Mucosa of descending colon (tissue), 3 donors: Measurements from ENCODE around the gene PI4K2B. TPM values are rescaled to one million over a fixed set of nuclear protein-coding genes. Genes with fewer than 3 reads are reported as not detected.

ENCODE experiments used
- ATAC-seq: fragments of 200-7000 bp; cut with Tn5 transposase; one replicate; pipeline ENCODE4 v1.9.1; 2020; ENCODE audit warnings: mild to moderate bottlenecking, moderate library complexity
- DNase-seq, 3 donors: peaks; one replicate each; pipeline ENCODE4 v3.0.0-alpha.2; 2020
- H3K36me3 ChIP-seq: fragments of 200-600 bp; one replicate; pipeline ENCODE4 v1.8.0; 2021; ENCODE audit warnings: low read depth, mild to moderate bottlenecking
- H3K4me1 ChIP-seq: fragments of 200-600 bp; one replicate; pipeline ENCODE4 v1.8.0; 2021; ENCODE audit warnings: low read depth, mild to moderate bottlenecking
- H3K4me3 ChIP-seq: fragments of 200-600 bp; one replicate; pipeline ENCODE4 v1.8.0; 2021; ENCODE audit warnings: mild to moderate bottlenecking
- H3K9me3 ChIP-seq: fragments of 200-600 bp; one replicate; pipeline ENCODE4 v1.8.0; 2021; ENCODE audit warnings: mild to moderate bottlenecking
- intact Hi-C, 2 donors: fragments of 100-400 bp; cut with DNase I in 1 of 2; cut with micrococcal nuclease in 1 of 2; formaldehyde crosslinking; loops; one replicate each; pipeline versions ENCODE4 v1.11.0 to v1.11.1; 2022; cut with DNase I, micrococcal nuclease
- total RNA-seq, 3 donors: library from RNA; stranded (reverse); fragmentation: NEBNext Ultra II Directional in 2 of 3; extraction: Animal tissue kit (Norgen Biotek cat#: 25700) in 2 of 3; gene quantifications; one replicate each; pipeline versions ENCODE4 v1.2.1 to v1.2.4, GENCODE V29; 2021 to 2023
- TF ChIP-seq, protein P1 (sequence below): fragments of 200-600 bp; IDR thresholded peaks from one replicate; pipeline ENCODE4 v1.8.0; 2022; ENCODE audit warnings: antibody characterized with exemption, mild to moderate bottlenecking
- donor health status: DM: no; HTN: no; CAD: no; lungs with moderate emphysema.
- donor health status: DM: no; HTN: no; CAD: no.
- donor health status: DM: no; HTN: yes; CAD: no.

The PI4K2B gene
- total RNA-seq, 3 donors from 2014 or later = 14.3 to 25.9 (median 17.8) TPM

DNA sequence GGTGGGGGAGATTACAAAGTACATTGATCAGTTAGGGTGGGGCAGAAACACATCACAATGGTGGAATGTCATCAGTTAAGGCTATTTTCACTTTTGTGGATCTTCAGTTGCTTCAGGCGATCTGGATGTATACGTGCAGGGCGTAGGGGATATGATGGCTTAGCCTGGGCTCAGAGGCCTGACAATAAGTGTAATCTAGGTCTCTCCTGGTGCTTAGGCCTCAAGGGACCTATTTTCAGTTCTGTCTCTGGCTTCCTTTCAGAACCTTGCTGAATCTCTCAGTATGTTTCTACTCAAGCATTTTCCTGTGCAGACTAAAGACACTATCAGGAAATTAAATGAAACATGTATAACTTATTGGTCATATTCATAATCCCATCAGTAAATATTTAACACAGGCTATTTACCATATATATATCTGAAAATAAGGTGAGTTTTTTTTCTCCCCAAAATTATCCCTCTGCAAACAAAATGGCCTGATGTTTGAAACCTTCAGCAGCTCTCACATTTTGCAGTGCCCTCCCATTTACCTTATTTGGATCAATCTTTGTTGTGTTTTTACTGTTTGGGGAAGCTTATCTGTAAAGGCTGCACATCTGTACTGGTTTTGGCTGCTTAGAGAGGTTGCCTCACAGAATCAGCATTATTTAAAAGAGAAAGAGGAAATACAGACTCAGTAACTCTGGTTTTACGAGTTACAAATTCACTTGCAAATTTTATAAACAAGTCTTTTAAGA lies 76.4 kb downstream of the PI4K2B start:
- no peak for ATAC-seq
- no peak for DNase-seq

GRCh38 chr4:25310803-25311166 lies 77.0 kb downstream of the PI4K2B start:
- TF ChIP-seq, protein P1, sequence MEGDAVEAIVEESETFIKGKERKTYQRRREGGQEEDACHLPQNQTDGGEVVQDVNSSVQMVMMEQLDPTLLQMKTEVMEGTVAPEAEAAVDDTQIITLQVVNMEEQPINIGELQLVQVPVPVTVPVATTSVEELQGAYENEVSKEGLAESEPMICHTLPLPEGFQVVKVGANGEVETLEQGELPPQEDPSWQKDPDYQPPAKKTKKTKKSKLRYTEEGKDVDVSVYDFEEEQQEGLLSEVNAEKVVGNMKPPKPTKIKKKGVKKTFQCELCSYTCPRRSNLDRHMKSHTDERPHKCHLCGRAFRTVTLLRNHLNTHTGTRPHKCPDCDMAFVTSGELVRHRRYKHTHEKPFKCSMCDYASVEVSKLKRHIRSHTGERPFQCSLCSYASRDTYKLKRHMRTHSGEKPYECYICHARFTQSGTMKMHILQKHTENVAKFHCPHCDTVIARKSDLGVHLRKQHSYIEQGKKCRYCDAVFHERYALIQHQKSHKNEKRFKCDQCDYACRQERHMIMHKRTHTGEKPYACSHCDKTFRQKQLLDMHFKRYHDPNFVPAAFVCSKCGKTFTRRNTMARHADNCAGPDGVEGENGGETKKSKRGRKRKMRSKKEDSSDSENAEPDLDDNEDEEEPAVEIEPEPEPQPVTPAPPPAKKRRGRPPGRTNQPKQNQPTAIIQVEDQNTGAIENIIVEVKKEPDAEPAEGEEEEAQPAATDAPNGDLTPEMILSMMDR = no peak

More for the DNA sequence above, 76.4 kb downstream of the PI4K2B start:
- no peaks in the 10 kb centered on the region for H3K36me3 ChIP-seq
- TF ChIP-seq, protein P1 = no peak
- H3K4me1 ChIP-seq = peaks cover 6% of the 10 kb centered on the region
- intact Hi-C loops = no loop called here
- no peaks in the 10 kb centered on the region for H3K9me3 ChIP-seq
- H3K4me3 ChIP-seq = no peak overlapping the region

DNA sequence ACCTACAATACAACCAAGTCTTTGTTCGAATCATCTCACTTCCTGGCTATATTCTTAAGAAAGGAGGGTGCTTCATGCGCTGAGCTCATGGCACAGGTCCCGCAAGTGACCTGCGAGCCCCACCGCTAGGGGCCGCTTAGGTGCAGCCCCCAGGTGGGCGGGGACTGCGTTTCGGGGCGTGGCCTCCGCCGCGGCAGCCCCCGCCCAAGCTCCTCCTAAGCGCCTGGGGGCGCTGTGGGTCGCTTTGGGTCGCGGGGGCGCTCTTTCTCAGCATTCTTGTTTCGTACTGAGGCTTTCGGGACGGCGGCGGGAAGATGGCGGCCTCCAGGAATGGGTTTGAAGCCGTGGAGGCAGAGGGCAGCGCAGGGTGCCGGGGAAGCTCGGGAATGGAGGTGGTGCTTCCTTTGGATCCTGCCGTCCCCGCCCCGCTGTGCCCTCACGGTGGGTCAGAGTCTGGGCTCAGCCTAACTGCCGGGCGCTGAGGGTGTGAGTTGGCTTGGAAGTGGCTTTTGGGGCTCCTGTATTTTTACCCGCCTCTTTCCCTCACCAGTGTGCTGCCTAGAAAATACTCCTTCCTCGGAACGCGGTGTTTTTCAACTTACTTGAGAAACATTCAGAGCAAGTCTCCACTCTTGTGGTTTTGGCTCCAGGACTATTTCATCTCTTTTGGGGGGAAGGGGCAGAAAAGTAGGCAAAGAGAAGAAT lies 78.8 kb downstream of the PI4K2B start, which contains the start of gene ZCCHC4:
ZCCHC4 (plus strand) TSS at position 279 of the 705 bp plus-strand sequence; CDS start at position 315, 36 bp downstream.
- peak within 1 kb of the TSS; percentile 50 for H3K4me3 ChIP-seq
- ATAC-seq (peak; percentile 100), DNase-seq (peak; percentile 93 to 94 (median 93))
- H3K36me3 ChIP-seq = no peaks in the 10 kb centered on the region
- H3K4me1 ChIP-seq = peaks cover 6% of the 10 kb centered on the region
- intact Hi-C loops = no loop called here
- TF ChIP-seq, protein P1 = peak; percentile 100
- no peaks in the 10 kb centered on the region for H3K9me3 ChIP-seq

More at GRCh38 chr4:25310803-25311166, 77.0 kb downstream of the PI4K2B start:
- no peaks in the 10 kb centered on the region for H3K9me3 ChIP-seq
- DNase-seq (no peak), ATAC-seq (no peak)
- intact Hi-C loops = no loop called here
- peaks cover 6% of the 10 kb centered on the region for H3K4me1 ChIP-seq
- no peak overlapping the region for H3K4me3 ChIP-seq
- H3K36me3 ChIP-seq = no peaks in the 10 kb centered on the region

- Histone ChIP-seq H3K4me3 (peak overlapping the region; percentile 50), H3K4me1 (peaks cover 6% of the 10 kb centered on the region), H3K9me3 (no peaks in the 10 kb centered on the region), H3K36me3 (no peaks in the 10 kb centered on the region)
- DNase-seq = peak in 2 of 3 donors; percentile 32 to 35
- peak; percentile 31 for ATAC-seq
- intact Hi-C loops = no loop called here
- TF ChIP-seq, protein P1 = no peak
Measured at GRCh38 chr4:25313201-25313895, 79.5 kb downstream of the PI4K2B start.

GRCh38 chr4:25320336-25320735 lies 86.5 kb downstream of the PI4K2B start:
- TF ChIP-seq, protein P1 = no peak
- H3K36me3 ChIP-seq = no peaks in the 10 kb centered on the region
- ATAC-seq = no peak
- no peak overlapping the region for H3K4me3 ChIP-seq
- no peaks in the 10 kb centered on the region for H3K9me3 ChIP-seq
- DNase-seq = no peak
- intact Hi-C loops = no loop called here
- no peaks in the 10 kb centered on the region for H3K4me1 ChIP-seq
